Activated CD8-positive, alpha-beta T cell treated with anti-CD3 and anti-CD28 coated beads for 36 hours (primary cell): Measurements from ENCODE around the gene KAZN. TPM values are rescaled to one million over a fixed set of nuclear protein-coding genes. Genes with fewer than 3 reads are reported as not detected.

Experiments used
- ATAC-seq: fragments of 200-7000 bp; cut with Tn5 transposase; one replicate; pipeline ENCODE4 v1.10.0; 2021; ENCODE audit warnings: mild to moderate bottlenecking, moderate library complexity
- CTCF ChIA-PET: fragments of 350-600 bp; sonication (Branson Sonifier 250); formaldehyde crosslinking; loops from one replicate; lab custom pipeline; 2021; ENCODE audit warnings: antibody characterized with exemption; lab: Charles Lee
- POLR2A ChIA-PET: fragments of 350-600 bp; sonication (Branson Sonifier 250); formaldehyde crosslinking; loops from one replicate; lab custom pipeline; 2021; ENCODE audit warnings: antibody characterized with exemption; lab: Charles Lee
- DNase-seq: peaks from one replicate; pipeline ENCODE4 v3.0.0-alpha.2; 2020
- H3K27ac Mint-ChIP-seq: one replicate; pipeline ENCODE4 v1.8.0; 2021; ENCODE audit warnings: mild to moderate bottlenecking, mixed read lengths
- H3K27me3 Mint-ChIP-seq: one replicate; pipeline ENCODE4 v1.8.0; 2021; ENCODE audit warnings: mixed read lengths
- H3K36me3 Mint-ChIP-seq: one replicate; pipeline ENCODE4 v1.8.0; 2021; ENCODE audit warnings: low read depth, mixed read lengths
- H3K4me1 Mint-ChIP-seq: one replicate; pipeline ENCODE4 v1.8.0; 2021; ENCODE audit warnings: low read depth, mixed read lengths
- H3K4me3 Mint-ChIP-seq: one replicate; pipeline ENCODE4 v1.8.0; 2021; ENCODE audit warnings: mild to moderate bottlenecking, moderate library complexity, mixed read lengths
- H3K9me3 Mint-ChIP-seq: one replicate; pipeline ENCODE4 v1.8.0; 2021; ENCODE audit warnings: mixed read lengths
- intact Hi-C: fragments of 100-400 bp; cut with micrococcal nuclease; formaldehyde crosslinking; loops from one replicate; pipeline ENCODE4 v1.10.0; 2022
- total RNA-seq, 2 experiments: library from RNA; stranded (reverse); gene quantifications; one replicate each; pipeline ENCODE4 v1.2.3, GENCODE V29; 2021
- TF ChIP-seq, protein P1 (sequence below): fragments of 200-600 bp; IDR thresholded peaks from one replicate; pipeline ENCODE4 v1.8.0; 2022; ENCODE audit warnings: antibody characterized with exemption, mild to moderate bottlenecking

Gene KAZN
- total RNA-seq, 2 experiments from 2014 or later = 1.7 to 1.9 TPM

DNA sequence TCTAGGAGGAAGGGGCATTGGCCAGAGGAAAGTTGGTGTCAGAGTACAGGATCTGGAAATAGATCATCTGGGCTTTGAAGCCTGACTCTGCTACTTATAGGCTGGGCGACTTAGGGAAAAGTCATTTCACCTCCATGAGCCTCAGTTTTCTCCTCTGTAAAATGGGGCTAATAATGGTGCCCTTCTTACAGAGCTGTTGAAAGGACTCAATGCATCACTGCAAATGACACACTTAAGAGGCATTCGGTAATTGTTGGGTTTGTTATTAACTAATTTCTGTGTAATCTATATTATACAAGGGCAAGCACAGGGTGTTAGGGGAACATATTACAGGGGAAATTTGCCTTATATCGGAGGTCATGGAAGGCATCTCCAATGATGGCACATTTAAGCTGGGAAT lies 96.1 kb downstream of the KAZN start:
- TF ChIP-seq, protein P1, sequence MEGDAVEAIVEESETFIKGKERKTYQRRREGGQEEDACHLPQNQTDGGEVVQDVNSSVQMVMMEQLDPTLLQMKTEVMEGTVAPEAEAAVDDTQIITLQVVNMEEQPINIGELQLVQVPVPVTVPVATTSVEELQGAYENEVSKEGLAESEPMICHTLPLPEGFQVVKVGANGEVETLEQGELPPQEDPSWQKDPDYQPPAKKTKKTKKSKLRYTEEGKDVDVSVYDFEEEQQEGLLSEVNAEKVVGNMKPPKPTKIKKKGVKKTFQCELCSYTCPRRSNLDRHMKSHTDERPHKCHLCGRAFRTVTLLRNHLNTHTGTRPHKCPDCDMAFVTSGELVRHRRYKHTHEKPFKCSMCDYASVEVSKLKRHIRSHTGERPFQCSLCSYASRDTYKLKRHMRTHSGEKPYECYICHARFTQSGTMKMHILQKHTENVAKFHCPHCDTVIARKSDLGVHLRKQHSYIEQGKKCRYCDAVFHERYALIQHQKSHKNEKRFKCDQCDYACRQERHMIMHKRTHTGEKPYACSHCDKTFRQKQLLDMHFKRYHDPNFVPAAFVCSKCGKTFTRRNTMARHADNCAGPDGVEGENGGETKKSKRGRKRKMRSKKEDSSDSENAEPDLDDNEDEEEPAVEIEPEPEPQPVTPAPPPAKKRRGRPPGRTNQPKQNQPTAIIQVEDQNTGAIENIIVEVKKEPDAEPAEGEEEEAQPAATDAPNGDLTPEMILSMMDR = no peak
- H3K27ac Mint-ChIP-seq = no peak overlapping the region
- ATAC-seq = no peak
- no peaks in the 10 kb centered on the region for H3K9me3 Mint-ChIP-seq
- DNase-seq = no peak
- no peaks in the 10 kb centered on the region for H3K4me1 Mint-ChIP-seq
- no peak overlapping the region for H3K4me3 Mint-ChIP-seq
- ChIA-PET CTCF (no interaction called here), POLR2A (no interaction called here)
- H3K27me3 Mint-ChIP-seq = peaks cover 5% of the 10 kb centered on the region
- intact Hi-C loops = no loop called here
- H3K36me3 Mint-ChIP-seq = no peaks in the 10 kb centered on the region

DNA sequence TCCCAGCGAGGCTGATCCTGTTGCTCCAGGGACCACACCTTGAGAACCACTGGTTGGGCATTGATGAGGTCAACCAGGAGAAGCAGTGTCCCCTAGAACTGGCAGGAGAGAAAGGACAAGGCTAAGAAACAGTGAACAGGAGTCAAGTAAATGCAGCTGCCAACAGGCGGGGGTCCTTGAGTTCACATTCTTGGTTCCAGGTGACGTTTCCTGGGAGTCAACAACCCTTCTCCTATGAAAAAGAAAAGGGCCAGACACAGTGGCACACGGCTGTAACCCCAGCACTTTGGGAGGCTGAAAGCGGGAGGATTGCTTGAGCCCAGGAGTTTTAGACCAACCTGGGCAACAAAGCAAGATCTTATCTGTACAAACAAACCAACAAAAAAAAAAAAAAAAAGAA lies 98.3 kb downstream of the KAZN start:
- H3K27me3 Mint-ChIP-seq = peaks cover 5% of the 10 kb centered on the region
- H3K9me3 Mint-ChIP-seq = no peaks in the 10 kb centered on the region
- no peak for ATAC-seq
- TF ChIP-seq, protein P1 = no peak
- H3K27ac Mint-ChIP-seq = no peak overlapping the region
- DNase-seq = no peak
- no peak overlapping the region for H3K4me3 Mint-ChIP-seq
- no peaks in the 10 kb centered on the region for H3K4me1 Mint-ChIP-seq
- no peaks in the 10 kb centered on the region for H3K36me3 Mint-ChIP-seq
- intact Hi-C loops = no loop called here
- ChIA-PET CTCF (no interaction called here), POLR2A (no interaction called here)

DNA sequence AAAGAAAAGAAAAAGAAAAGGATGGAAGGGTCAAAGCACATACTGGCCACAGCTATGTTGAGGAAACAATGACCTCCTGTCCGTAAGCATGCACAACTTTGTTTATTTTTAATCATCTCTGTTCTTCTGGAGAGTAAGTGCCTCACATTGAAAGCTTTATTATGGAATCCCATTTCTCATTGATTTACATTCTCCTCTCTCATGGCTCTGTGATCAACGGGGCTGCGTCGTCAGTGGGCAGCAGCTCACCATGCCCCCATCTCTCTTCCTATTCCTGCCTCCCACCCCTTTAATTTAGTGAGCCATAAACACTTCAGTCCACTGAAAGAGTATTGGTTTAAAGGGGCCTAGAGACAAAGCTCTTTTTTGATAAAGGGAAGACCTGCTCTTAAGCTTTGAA lies 98.9 kb downstream of the KAZN start:
- ATAC-seq (no peak), DNase-seq (no peak)
- ChIA-PET CTCF (no interaction called here), POLR2A (no interaction called here)
- H3K27ac Mint-ChIP-seq = no peak overlapping the region
- peaks cover 5% of the 10 kb centered on the region for H3K27me3 Mint-ChIP-seq
- intact Hi-C loops = no loop called here
- H3K36me3 Mint-ChIP-seq = no peaks in the 10 kb centered on the region
- no peaks in the 10 kb centered on the region for H3K4me1 Mint-ChIP-seq
- H3K9me3 Mint-ChIP-seq = no peaks in the 10 kb centered on the region
- TF ChIP-seq, protein P1 = no peak
- no peak overlapping the region for H3K4me3 Mint-ChIP-seq

DNA sequence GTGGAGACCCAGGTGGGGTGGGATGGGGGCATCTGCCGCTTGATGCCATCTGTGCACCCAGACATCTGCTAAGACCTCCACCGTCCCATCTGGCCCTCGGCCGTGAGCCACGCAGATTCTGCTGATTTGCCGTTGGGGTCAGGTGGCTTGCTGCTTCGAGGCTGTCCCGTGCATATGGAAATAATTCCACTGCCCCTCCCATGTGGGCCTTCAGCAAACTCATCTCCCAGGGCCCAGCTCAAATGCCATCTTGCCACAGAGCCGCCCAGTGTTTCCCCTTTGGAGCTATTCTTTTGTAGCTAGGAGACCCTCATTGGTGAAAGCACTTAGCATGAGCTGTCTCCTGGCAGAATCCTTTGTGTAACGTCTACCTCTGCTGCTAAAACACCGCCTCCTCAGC lies 99.8 kb downstream of the KAZN start:
- H3K27me3 Mint-ChIP-seq = peaks cover 5% of the 10 kb centered on the region
- H3K9me3 Mint-ChIP-seq = no peaks in the 10 kb centered on the region
- H3K27ac Mint-ChIP-seq = no peak overlapping the region
- no peak overlapping the region for H3K4me3 Mint-ChIP-seq
- DNase-seq (no peak), ATAC-seq (no peak)
- no peaks in the 10 kb centered on the region for H3K4me1 Mint-ChIP-seq
- intact Hi-C loops = no loop called here
- no peaks in the 10 kb centered on the region for H3K36me3 Mint-ChIP-seq
- ChIA-PET CTCF (no interaction called here), POLR2A (no interaction called here)
- TF ChIP-seq, protein P1 = no peak

DNA sequence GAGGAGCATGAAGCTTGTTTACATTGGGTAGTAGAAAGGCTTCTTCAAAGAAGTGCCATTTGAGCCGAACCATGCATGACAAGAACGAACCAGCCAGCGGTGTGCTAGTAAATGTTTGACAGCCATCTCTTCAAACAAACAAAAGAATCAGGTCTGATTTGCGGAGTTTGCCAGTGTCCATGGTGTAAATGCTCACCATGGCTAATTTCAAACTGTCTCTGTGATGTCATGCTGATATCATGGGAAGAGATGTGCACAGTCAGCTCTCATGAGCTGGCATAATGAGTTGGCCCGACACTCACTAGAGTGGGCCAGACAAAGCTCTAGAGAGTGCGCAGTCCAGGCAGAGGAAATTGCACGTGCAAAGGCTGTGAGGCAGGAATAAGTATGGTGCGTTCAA lies 101.1 kb downstream of the KAZN start:
- intact Hi-C loops = no loop called here
- Mint-ChIP-seq H3K36me3 (no peaks in the 10 kb centered on the region), H3K27ac (no peak overlapping the region), H3K9me3 (no peaks in the 10 kb centered on the region), H3K4me1 (no peaks in the 10 kb centered on the region), H3K4me3 (no peak overlapping the region), H3K27me3 (peaks cover 5% of the 10 kb centered on the region)
- TF ChIP-seq, protein P1 = no peak
- ATAC-seq (no peak), DNase-seq (no peak)
- ChIA-PET POLR2A (no interaction called here), CTCF (interaction anchor here (1.2 kb wide), 1 partner anchor 79 kb away, joined by 3 read pairs; no protein-coding TSS in a partner anchor)
